AG04449 (cell line): ENCODE measurements around the gene ADRM1.

Experiments
- CTCF ChIA-PET: fragments of 350-600 bp; formaldehyde crosslinking; extraction: SDS; loops from one replicate; lab custom pipeline; 2021; ENCODE audit warnings: antibody characterized with exemption; lab: Yijun Ruan, JAX
- POLR2A ChIA-PET: fragments of 400-600, 350-600 bp; formaldehyde crosslinking; extraction: SDS; loops from one replicate; lab custom pipeline; 2020; ENCODE audit warnings: antibody characterized with exemption, inconsistent platforms; lab: Yijun Ruan, JAX
- DNase-seq: peaks from one replicate; pipeline ENCODE4 v3.0.0-alpha.2; 2010; ENCODE audit warnings: low read depth, low spot score
- H3K4me3 ChIP-seq: 2 replicates; pipeline ENCODE4 v1.5.1; 2011; ENCODE audit warnings: low read depth, mild to moderate bottlenecking, control low read depth, low read length
- CTCF ChIP-seq: IDR thresholded peaks from one replicate; pipeline ENCODE4 v1.5.1; 2011; ENCODE audit warnings: mild to moderate bottlenecking, moderate library complexity, low read length, control low read depth, inconsistent platforms; ENCODE audit not compliant: insufficient read depth; ENCODE audit errors: missing control alignments

ADRM1 gene

GRCh38 chr20:62312662-62312977 is 9.8 kb downstream of the ADRM1 start:
- H3K4me3 ChIP-seq = no peak overlapping the region
- POLR2A ChIA-PET = interaction anchor here (0.5 kb wide), 1 partner anchor 9 kb away, joined by 3 read pairs; no protein-coding TSS in a partner anchor
- DNase-seq = no peak
- TF ChIP-seq CTCF = no peak
- CTCF ChIA-PET = interaction anchor here (1.8 kb wide), 1 partner anchor 63 kb away, joined by 5 read pairs; no protein-coding TSS in a partner anchor

- DNase-seq = no peak
- ChIA-PET CTCF (interaction anchor here (1.8 kb wide), 1 partner anchor 62 kb away, joined by 5 read pairs; no protein-coding TSS in a partner anchor), POLR2A (interaction anchor here (0.5 kb wide), 1 partner anchor 9 kb away, joined by 3 read pairs; no protein-coding TSS in a partner anchor)
- H3K4me3 ChIP-seq = no peak overlapping the region
- TF ChIP-seq CTCF = no peak
These were observed 10.2 kb downstream of the ADRM1 start for GRCh38 chr20:62313021-62313420.

- ChIA-PET POLR2A (no interaction called here), CTCF (no interaction called here)
- no peak overlapping the region for H3K4me3 ChIP-seq
- DNase-seq = no peak
- TF ChIP-seq CTCF = no peak
These were observed 10.9 kb downstream of the ADRM1 start for GRCh38 chr20:62313460-62314338.

DNA sequence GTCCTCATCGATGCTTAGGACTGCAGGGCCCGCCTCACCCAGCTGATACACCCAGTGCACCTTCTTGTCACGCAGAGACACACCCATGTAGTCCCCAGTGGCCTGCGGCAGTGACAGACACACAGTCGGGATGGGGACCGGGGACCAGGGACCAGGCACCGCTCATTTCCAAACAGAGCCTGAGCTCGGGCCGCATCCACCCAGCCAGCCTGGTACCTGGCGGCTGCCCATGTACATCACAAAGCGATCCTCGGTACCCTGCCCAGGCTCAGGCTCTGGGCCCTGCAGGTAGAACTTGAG is 11.5 kb downstream of the ADRM1 start:
- no peak for DNase-seq
- ChIA-PET CTCF (no interaction called here), POLR2A (no interaction called here)
- TF ChIP-seq CTCF = no peak
- no peak overlapping the region for H3K4me3 ChIP-seq

DNA sequence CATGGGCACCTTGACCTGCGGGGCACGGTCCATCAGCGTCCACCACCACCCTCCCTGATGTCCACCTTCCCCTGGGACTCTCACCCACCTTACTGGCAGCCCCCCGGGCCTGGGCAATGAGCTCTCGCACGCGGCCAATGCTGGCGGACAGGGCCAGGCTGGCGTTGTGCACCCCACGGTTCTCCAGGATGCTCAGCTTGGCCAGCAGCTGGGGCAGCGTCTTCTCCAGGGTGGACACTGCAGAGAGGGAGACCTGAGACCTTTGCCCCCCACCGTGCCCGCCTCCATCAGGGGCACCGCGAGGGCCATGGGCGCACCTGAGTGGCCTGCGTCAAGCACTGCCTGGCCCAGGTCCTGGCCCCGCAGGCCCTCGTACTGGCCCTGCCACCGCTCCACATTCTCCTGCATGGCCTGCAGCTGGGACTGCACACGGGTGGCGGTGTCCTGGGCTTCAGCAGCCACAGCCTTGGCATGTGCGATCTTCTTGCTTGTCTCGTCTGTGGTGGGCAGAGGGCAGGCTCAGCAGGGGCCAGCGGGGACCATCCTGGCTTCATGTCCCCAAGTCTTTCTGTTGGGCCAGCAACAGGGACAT is 12.0 kb downstream of the ADRM1 start:
- DNase-seq = no peak
- no peak overlapping the region for H3K4me3 ChIP-seq
- POLR2A ChIA-PET = no interaction called here
- CTCF ChIA-PET = no interaction called here
- no peak for TF ChIP-seq CTCF

GRCh38 chr20:62315773-62316172 is 13.0 kb downstream of the ADRM1 start:
- H3K4me3 ChIP-seq = no peak overlapping the region
- CTCF ChIA-PET = interaction anchor here (2.1 kb wide), 1 partner anchor 14 kb away, joined by 8 read pairs; the partner anchor contains the start of gene ADRM1
- TF ChIP-seq CTCF = no peak
- POLR2A ChIA-PET = no interaction called here
- no peak for DNase-seq
